ENCODE results near the gene AKR1C1.
"Not testable (repeated sequence)": the region's sequence is repeated elsewhere in the genome, so short reads cannot be mapped to it uniquely, and the experiment has no call there.

Gene AKR1C1

DNA sequence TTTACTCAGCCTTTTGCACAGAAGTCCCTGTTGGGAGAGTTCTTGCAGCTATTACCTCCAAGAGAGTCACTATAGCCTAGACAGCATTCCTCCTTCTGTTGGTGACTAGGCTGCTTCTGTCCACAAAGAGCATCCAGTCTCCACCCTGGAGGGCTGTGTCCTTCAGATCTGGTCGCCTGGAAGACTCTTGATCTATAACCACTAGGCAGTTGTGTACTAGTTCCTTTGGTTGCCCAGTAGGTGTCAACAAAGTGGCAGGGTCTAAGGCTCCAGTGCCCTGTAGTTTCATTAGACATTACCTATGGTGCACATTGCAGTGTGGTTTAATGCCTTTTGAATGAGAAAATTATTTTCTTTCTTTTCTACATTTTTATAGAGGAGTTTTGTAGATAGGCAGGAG is 51.7 kb downstream of the AKR1C1 start:
- H3K4me3 ChIP-seq (ENCODE audit: low read depth, low read length), result no peak overlapping the region

DNA sequence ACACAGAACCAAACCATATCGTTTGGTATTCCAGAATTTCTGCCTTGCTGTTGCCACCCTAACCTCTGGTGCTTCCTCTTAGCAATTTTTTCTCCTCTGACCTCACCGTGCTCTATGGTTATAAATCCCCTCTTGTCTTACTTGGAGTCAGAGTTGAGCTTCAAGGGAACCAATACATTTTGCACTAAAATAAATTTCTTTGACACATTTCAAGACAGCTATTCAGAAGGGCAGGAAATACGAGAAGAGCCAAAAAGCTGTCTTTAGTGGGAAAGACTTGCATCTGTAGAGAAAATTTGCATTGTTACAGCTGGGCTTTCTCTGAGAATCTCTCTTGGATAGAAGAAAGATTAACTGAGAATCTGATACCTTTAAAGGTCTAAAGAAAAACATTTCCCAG is 54.9 kb downstream of the AKR1C1 start:
- H3K4me3 ChIP-seq (ENCODE audit: low read depth, low read length), result no peak overlapping the region

DNA sequence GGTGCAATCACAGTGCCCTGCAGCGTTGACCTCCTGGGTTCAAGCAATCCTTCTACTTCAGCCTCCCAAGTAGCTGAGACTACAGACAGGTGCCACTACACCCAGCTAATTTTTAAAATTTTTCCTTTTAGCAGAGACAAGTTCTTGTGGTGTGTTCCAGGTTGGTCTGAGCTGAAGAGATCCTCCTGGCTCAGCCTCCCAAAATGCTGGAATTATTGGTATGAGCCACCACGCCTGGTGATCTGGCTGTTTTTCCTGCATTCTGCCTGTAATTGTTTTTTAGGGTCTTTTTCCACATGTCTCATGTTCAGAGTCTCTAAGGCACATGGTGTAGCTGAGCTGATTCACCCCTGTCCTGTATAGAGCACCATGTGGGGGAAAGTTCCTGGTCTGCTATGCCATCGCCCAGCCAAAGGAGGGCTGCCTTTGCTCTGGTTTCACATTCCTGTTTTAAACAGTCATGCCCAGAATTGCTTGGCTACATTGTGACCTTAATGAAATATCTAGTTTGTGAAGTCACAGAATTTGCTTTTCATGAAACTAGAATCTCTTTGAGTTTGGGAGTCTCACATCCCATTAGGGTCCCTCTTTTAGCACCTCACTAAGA is 55.6 kb downstream of the AKR1C1 start:
- H3K4me3 ChIP-seq (ENCODE audit: low read depth, low read length), result not testable (repeated sequence)

DNA sequence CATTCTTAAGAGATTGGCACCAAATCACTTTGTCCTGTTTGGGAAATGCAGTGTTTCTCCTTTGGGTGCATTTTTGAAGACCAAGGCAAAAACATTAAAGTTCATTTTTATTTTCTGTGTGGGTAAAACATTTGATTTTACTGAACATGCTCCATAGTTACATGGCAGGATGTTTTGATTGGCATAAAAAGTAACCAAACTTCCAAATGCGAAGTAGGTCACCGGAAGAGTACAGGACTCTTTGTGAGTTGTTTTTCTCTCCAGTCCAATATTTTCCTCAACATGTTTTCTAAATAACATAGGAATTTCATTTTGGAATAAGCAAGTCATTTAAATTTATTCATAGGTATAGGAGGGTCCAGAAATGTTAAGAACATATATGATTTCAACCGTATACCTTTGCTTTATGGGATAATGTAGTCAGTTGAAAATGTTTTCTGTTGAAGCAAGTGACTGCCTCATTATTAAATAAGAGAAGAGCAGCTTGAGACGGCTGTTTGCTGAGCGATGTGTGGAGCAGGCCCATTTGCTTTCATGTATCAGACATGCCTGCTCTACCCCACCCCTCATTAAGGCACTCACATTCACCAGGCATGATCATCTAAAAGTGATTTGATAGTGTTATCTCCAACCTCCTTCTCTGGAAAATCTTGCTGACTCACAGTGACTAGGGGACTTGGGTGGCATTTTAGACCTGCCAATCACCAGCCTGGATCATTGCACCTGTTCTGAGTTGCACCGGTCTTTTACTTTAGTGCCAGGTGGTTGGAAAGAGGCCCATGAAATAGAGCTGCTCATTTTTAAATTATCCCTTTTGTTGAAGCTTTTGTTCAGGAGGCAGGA is 56.8 kb downstream of the AKR1C1 start:
- H3K4me3 ChIP-seq (ENCODE audit: low read depth, low read length), result not testable (repeated sequence)

DNA sequence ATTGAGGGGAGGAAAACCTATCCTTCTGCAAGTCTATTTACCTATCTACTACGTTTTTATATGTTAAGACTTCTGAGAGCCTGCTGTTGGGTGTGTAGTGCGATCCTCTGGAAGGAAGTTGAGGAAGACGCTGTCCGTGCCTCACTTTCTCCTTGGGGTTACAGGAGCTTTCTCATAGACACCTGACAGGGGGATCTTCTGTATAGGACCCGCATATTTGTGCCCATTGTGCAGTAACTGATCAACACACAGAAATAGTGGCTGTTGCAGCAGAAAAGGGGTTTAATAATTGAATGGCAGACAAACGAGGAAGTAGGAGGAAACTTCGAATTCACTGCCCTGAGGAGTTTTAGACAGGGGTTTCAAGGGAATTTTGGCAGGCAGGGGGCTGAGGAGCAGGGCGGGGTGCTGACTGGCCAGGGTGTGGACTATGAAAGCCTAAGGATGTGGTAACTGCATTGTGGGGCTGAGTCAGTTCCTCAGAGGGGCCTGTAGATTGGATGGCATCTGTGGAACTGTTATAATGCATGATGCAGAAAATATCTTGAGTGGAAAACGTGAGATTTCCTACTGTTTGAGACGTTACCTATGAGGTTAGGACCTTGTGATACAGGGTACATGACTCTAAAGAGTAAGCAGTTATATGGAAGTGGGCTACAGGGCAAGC is 58.5 kb downstream of the AKR1C1 start:
- not testable (repeated sequence) for H3K4me3 ChIP-seq (ENCODE audit: low read depth, low read length)

DNA sequence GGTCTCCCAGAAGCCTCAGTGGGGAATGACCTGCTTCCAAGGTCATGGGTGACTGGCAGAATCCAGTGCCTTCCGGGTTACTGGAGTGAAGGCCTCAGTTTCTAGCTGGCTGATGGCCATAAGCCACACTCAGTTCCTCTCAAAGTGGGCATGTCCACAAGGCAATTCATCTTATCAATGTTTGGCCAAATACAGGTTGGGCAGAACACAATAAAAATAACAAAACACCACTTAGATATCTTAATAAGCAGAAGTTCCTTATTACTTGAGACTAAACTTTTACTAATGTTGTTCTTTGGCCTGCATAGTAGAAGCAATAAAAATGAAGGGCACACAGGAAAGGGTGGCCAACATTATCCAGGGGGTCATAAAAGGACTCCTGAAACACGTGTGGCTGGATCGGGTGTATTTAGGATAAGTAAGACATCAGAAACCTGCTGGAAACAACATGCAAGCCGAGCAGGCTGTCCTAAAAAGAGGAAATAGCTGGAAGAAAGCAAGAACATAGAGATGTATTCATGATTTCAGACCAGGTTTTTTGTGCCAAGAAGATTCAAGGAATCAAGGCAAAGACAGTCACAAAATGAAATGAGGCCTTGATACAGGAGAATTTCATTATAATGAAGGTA is 60.1 kb downstream of the AKR1C1 start:
- no peak overlapping the region for H3K4me3 ChIP-seq (ENCODE audit: low read depth, low read length)

DNA sequence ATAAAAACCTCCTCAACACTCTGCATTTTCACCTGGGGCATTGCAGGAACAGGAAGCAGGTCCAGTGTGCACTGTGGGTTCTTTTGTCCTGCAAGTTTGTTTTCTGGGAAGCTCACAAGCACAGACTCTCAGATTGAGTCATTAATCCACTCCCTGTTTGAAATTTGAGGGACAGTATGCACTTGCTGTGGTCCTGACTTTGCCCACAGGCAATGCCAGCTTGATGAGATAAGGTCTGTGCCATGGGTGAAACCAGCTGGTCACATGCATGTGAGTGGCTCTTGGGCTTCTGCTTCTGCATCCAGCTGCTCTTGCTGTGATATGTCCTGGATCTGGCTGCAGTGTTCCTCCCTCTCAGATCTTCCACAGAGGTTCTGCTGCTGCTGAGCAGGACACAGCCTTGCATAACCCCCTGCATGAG is 62.3 kb downstream of the AKR1C1 start:
- H3K4me3 ChIP-seq (ENCODE audit: low read depth, low read length), result not testable (repeated sequence)

DNA sequence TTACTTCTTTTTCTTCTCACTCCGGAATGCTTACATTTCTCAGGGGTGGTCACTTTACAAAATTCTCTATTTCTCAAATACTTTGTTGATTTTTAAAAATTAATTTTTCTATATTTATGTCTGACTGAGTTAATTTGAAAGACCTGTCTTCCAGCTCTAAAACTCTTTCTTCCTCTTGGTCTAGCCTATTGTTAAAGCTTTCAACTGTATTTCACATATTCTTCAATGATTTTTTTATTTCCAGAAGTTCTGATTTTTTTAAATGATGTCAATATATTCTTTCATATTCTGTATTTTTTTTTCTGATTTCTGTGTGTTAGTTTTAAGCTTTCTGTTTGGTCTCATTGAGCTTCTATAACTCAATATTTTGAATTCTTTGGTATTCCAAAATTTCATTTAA is 67.8 kb downstream of the AKR1C1 start:
- no peak overlapping the region for H3K4me3 ChIP-seq (ENCODE audit: low read depth, low read length)

DNA sequence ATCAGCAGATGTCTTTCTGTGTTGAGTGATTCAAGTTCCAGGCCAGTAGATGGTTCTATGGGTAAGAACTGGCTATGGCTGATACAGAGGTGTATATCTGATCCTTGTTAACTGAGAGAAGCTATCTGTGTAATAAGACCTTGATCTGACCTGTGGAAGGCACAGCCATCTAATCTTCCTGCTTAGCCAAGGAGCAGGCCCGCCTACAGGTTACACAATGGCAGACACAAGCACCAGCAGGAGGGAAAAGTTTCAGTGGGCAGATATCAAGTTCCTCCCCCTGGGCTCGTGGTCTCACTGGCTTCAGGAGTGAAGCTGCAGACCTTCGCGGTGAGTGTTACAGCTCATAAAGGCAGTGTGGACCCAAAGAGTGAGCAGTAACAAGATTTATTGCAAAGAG is 68.4 kb downstream of the AKR1C1 start:
- not testable (repeated sequence) for H3K4me3 ChIP-seq (ENCODE audit: low read depth, low read length)

DNA sequence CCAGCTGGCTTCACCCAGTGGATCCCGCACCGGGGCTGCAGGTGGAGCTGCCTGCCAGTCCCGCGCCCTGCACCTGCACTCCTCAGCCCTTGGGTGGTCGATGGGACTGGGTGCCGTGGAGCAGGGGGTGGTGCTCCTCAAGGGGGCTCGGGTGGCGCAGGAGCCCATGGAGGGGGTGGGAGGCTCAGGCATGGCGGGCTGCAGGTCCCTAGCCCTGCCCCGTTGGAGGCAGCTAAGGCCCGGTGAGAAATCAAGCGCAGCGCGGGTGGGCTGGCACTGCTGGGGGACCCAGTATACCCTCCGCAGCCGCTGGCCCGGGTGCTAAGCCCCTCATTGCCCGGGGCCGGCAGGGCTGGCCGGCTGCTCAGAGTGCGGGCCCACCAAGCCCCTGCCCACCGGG is 69.2 kb downstream of the AKR1C1 start:
- not testable (repeated sequence) for H3K4me3 ChIP-seq (ENCODE audit: low read depth, low read length)

All from iPS-11a (cell line).